GM12892 (cell line): ENCODE results near the gene NBEA.

Experiments used
- POLR2A ChIP-seq: IDR thresholded peaks from 2 replicates; pipeline ENCODE4 v1.6.1; 2011; ENCODE audit warnings: low read depth, low read length, control low read depth
- POLR2AphosphoS5 ChIP-seq: IDR thresholded peaks from 2 replicates; pipeline ENCODE4 v1.6.1; 2011; ENCODE audit warnings: low read depth, low read length, control low read depth

GRCh38 chr13:35367586-35367985 lies 425.5 kb downstream of the NBEA start:
- TF ChIP-seq POLR2AphosphoS5 (no peak), POLR2A (no peak)
